Measurements from ENCODE around the gene DPP9.
"Not testable (repeated sequence)": the region's sequence is repeated elsewhere in the genome, so short reads cannot be mapped to it uniquely, and the experiment has no call there.

DPP9 gene

DNA sequence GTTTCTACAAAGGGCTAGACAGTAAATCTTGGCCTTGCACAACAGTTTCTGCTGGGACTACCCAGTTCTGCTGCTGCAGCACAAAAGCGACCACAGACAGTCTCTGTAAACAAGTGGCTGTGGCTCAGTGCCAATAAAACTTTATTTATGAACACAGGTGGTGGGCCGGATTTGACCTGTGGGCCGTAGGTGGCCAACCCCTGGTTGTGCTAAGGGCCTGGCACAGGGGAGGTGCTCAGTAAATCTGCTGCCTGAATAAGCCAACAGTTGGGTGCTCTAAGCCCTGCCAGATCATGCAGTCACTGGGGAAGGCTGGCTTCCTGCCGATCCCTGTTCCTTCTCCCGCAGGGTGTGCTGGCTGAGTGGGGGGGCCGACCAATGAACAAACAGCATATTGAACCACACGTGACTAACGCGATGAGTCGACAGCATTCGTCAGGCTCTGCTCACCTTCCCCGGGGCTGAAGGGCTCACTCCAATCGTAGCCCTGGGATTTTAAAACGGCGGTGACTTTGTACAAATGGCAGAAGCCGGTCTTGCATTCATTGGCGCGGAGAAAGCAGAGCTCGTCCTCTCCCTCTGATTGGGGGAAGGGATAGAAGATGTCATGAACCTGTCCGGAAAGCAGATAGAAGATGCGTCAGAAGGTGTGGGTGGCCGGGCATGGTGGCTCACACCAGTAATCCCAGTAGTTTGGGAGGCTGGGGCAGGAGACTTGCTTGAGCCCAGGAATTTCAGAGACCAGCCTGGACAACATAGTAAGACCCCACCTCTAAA, 29.2 kb downstream of the DPP9 start:
- no peaks in the 10 kb centered on the region for H3K4me1 Mint-ChIP-seq (ENCODE audit: low read depth)
- peaks cover 26% of the 10 kb centered on the region for H3K36me3 Mint-ChIP-seq (ENCODE audit: low read depth)
- H3K27ac Mint-ChIP-seq, result no peak overlapping the region
- no peaks in the 10 kb centered on the region for H3K9me3 Mint-ChIP-seq
- no peak for DNase-seq (ENCODE audit: low spot score)
- no peaks in the 10 kb centered on the region for H3K27me3 Mint-ChIP-seq (ENCODE audit: low read depth)
- H3K4me3 Mint-ChIP-seq, result no peak overlapping the region

DNA sequence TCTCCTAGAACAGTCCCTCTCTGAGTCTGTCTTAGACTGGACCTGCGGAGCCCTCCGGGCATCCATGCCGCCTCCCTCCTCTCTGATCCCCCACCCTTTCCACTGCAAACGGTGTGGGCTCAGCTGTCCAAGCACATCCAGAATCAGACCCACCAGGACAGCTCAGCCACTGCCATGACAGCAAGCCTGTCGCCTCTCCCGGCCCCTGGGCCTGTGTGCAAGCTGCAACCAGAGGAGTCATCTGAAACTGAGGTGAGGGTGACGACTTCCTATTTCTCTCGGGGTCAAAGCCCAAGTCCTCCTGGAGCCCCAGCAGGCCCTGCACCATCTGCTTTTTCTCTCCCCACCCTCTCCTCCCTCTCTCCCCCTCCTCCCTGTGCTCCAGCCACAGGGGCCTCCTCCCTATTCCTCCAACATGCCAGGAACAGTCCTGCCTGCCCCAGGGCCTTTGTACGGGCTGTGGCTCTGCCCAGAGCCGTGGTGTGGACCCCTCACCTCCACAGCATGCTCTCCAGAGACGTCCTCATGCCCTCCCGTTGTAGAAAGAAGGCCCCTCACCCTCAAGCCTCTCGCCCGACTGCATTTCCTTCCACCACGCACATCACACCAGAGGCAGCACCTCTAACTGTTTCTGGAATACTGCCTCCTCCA, 30.0 kb downstream of the DPP9 start:
- Mint-ChIP-seq H3K4me3 (no peak overlapping the region), H3K36me3 (ENCODE audit: low read depth) (peaks cover 26% of the 10 kb centered on the region), H3K4me1 (ENCODE audit: low read depth) (no peaks in the 10 kb centered on the region), H3K27me3 (ENCODE audit: low read depth) (no peaks in the 10 kb centered on the region), H3K9me3 (no peaks in the 10 kb centered on the region), H3K27ac (no peak overlapping the region)
- DNase-seq (ENCODE audit: low spot score), result no peak

GRCh38 chr19:4693078-4693350, 30.6 kb downstream of the DPP9 start:
- Mint-ChIP-seq H3K27ac (no peak overlapping the region), H3K4me3 (no peak overlapping the region), H3K9me3 (no peaks in the 10 kb centered on the region), H3K36me3 (ENCODE audit: low read depth) (peaks cover 25% of the 10 kb centered on the region), H3K27me3 (ENCODE audit: low read depth) (no peaks in the 10 kb centered on the region), H3K4me1 (ENCODE audit: low read depth) (no peaks in the 10 kb centered on the region)
- DNase-seq (ENCODE audit: low spot score), result no peak

- no peaks in the 10 kb centered on the region for H3K9me3 Mint-ChIP-seq
- H3K27ac Mint-ChIP-seq, result no peak overlapping the region
- peaks cover 25% of the 10 kb centered on the region for H3K36me3 Mint-ChIP-seq (ENCODE audit: low read depth)
- DNase-seq (ENCODE audit: low spot score), result no peak
- no peaks in the 10 kb centered on the region for H3K4me1 Mint-ChIP-seq (ENCODE audit: low read depth)
- no peak overlapping the region for H3K4me3 Mint-ChIP-seq
- no peaks in the 10 kb centered on the region for H3K27me3 Mint-ChIP-seq (ENCODE audit: low read depth)
These were observed 31.2 kb downstream of the DPP9 start for GRCh38 chr19:4692251-4693077.

DNA sequence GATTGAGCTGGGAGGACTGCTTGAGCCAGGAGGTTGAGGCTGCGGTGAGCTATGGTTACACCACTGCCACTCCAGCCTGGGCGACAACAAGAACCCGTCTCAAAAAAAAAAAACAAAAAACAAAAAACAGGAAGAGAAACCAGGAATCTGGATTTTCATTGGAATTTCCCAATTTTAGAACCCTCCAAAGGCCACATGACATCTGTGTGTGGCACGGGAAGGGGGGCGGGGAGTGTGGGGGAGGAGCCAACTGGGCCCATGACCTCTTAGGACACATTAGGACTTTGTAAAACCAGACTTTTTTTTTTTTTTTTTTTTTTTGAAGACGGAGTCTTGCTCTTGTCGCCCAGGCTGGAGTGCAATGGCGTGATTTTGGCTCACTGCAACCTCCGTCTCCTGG, 32.3 kb downstream of the DPP9 start:
- no peaks in the 10 kb centered on the region for H3K9me3 Mint-ChIP-seq
- no peaks in the 10 kb centered on the region for H3K27me3 Mint-ChIP-seq (ENCODE audit: low read depth)
- H3K4me3 Mint-ChIP-seq, result no peak overlapping the region
- no peak for DNase-seq (ENCODE audit: low spot score)
- no peak overlapping the region for H3K27ac Mint-ChIP-seq
- H3K4me1 Mint-ChIP-seq (ENCODE audit: low read depth), result no peaks in the 10 kb centered on the region
- peaks cover 29% of the 10 kb centered on the region for H3K36me3 Mint-ChIP-seq (ENCODE audit: low read depth)

DNA sequence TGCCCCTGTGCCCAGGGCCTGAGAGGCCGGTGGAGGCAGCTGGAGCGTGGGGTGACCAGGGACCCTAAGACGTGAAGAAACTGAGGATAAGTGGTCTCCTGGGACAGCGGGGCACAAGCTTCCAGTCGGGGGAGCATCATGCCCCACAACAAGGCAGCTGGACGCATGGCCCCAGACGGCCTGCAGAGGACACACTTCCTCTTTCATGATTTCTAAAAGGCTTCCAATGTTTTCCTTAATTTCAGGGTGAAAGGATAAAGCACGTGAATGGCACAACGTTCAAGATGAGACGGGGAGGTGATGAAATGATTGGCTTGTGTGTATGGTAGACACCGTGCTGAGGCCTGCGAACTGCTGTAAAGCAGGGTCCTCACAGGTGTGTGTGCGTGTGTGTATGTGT, 33.3 kb downstream of the DPP9 start:
- no peaks in the 10 kb centered on the region for H3K4me1 Mint-ChIP-seq (ENCODE audit: low read depth)
- H3K9me3 Mint-ChIP-seq, result no peaks in the 10 kb centered on the region
- H3K27me3 Mint-ChIP-seq (ENCODE audit: low read depth), result no peaks in the 10 kb centered on the region

DNA sequence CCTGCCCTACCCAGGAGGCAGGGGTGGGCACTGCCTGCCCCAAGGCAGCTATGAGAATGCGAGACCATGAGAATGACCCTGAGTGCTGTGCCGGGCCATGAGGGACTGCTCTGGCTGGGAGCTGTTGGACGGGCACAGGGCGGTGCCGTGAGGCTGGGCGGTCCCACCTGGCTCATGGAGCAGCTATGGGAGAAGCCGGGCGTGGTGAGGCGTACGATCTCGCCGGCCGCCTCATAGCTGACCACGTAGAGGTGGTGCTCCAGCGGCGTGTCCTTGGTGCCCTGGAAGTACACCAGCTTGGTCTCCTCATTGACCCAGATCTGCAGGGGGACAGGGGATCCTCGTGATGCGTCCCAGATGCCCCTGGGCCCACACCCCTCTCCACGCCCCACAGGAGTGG, 34.2 kb downstream of the DPP9 start:
- Mint-ChIP-seq H3K4me3 (no peak overlapping the region), H3K27ac (no peak overlapping the region), H3K27me3 (ENCODE audit: low read depth) (no peaks in the 10 kb centered on the region), H3K4me1 (ENCODE audit: low read depth) (no peaks in the 10 kb centered on the region), H3K36me3 (ENCODE audit: low read depth) (peaks cover 19% of the 10 kb centered on the region), H3K9me3 (no peaks in the 10 kb centered on the region)
- DNase-seq (ENCODE audit: low spot score), result no peak

More for the DNA sequence above, 33.3 kb downstream of the DPP9 start:
- Mint-ChIP-seq H3K27ac (no peak overlapping the region), H3K36me3 (ENCODE audit: low read depth) (peaks cover 25% of the 10 kb centered on the region), H3K4me3 (no peak overlapping the region)
- DNase-seq (ENCODE audit: low spot score), result no peak

DNA sequence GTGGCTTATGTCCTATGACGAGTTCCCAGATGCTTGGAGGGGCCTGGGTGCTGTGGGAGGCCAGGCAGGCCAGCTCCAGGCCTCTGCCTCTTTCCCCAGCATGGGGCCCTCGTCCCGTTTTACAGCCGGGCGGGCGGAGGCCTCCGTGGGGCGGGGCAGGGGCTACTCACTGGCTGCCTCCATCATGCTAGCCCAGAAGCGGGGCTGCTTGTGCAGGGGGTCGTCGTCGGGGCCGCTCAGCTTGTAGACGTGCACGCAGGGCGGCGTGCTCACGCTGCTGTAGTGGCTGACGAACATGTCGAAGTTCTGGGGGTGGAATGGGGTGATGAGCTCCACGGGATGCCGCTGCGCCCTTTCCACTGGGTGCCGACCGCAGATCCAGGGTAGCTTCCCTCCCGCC, 35.1 kb downstream of the DPP9 start:
- H3K4me3 Mint-ChIP-seq, result no peak overlapping the region
- peaks cover 14% of the 10 kb centered on the region for H3K36me3 Mint-ChIP-seq (ENCODE audit: low read depth)
- DNase-seq (ENCODE audit: low spot score), result no peak
- no peak overlapping the region for H3K27ac Mint-ChIP-seq
- H3K9me3 Mint-ChIP-seq, result no peaks in the 10 kb centered on the region
- H3K4me1 Mint-ChIP-seq (ENCODE audit: low read depth), result no peaks in the 10 kb centered on the region
- no peaks in the 10 kb centered on the region for H3K27me3 Mint-ChIP-seq (ENCODE audit: low read depth)

DNA sequence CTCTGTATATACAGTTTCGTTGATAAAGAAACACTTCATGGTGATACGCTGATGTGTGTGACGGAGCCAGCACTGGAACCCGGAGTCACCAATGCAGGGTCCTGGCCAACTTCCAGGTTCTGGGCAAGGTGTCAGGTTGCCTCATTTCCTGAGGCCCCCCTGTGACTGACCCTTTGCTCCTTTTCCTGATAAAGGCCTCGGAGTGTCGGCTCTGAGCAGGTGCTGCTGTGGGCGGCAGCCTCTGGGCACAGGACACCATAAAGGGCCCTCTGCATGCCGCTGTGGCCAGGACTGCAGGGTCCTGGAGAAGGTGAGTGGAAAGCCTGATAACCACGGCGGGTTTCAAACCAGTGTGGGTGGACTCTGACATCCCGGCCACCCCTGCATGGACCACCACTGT, 36.2 kb downstream of the DPP9 start:
- Mint-ChIP-seq H3K9me3 (no peaks in the 10 kb centered on the region), H3K27me3 (ENCODE audit: low read depth) (no peaks in the 10 kb centered on the region), H3K36me3 (ENCODE audit: low read depth) (peaks cover 15% of the 10 kb centered on the region), H3K4me1 (ENCODE audit: low read depth) (no peaks in the 10 kb centered on the region), H3K4me3 (no peak overlapping the region), H3K27ac (no peak overlapping the region)
- no peak for DNase-seq (ENCODE audit: low spot score)

GRCh38 chr19:4686700-4687099, 36.9 kb downstream of the DPP9 start:
- no peaks in the 10 kb centered on the region for H3K4me1 Mint-ChIP-seq (ENCODE audit: low read depth)
- no peaks in the 10 kb centered on the region for H3K9me3 Mint-ChIP-seq
- no peak overlapping the region for H3K4me3 Mint-ChIP-seq
- no peak overlapping the region for H3K27ac Mint-ChIP-seq
- DNase-seq (ENCODE audit: low spot score), result no peak
- peaks cover 17% of the 10 kb centered on the region for H3K36me3 Mint-ChIP-seq (ENCODE audit: low read depth)
- no peaks in the 10 kb centered on the region for H3K27me3 Mint-ChIP-seq (ENCODE audit: low read depth)

- DNase-seq (ENCODE audit: low spot score), result no peak
- H3K9me3 Mint-ChIP-seq, result no peaks in the 10 kb centered on the region
- H3K36me3 Mint-ChIP-seq (ENCODE audit: low read depth), result peaks cover 15% of the 10 kb centered on the region
- H3K4me1 Mint-ChIP-seq (ENCODE audit: low read depth), result no peaks in the 10 kb centered on the region
- no peaks in the 10 kb centered on the region for H3K27me3 Mint-ChIP-seq (ENCODE audit: low read depth)
- H3K27ac Mint-ChIP-seq, result no peak overlapping the region
- H3K4me3 Mint-ChIP-seq, result no peak overlapping the region
These were observed 39.1 kb downstream of the DPP9 start for GRCh38 chr19:4684312-4685095.

DNA sequence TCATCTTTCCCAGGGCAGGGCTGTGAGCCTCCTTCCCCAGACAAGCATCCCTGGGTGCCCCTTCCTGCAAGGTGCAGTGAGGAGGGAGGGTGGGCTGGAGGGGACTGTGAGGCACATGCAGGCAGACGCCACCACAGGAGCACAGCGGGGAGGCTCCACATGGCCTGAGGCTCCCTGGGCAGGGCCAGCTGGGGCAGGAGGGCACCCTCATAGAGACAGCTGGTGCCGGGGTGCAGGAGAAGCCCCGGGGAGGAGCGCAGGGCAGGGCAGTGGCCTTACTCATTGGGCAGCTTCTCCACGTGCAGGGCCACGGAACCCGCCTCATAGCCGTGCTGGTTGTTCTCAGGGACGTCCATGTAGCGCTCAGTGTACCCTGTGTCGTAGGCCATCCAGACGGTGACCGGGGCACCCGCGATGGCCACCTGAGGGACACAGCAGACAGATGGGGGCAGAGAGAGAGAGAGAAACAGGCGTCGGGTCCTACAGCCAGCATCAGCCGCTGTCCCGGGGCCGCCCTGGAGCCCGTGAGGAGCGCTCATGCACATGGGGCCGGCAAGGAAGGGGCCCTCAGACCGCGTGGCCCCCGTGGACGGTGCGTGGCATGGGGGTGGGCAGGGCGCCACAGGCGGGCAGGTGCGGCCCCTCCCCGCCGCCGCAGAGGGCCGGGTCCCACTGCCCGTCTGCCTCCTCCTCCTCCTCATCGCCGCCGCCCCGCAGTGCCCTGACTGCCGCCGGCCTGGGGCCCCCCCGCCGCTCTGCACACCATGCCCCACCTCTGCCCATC, 41.0 kb downstream of the DPP9 start:
- H3K4me1 Mint-ChIP-seq (ENCODE audit: low read depth), result no peaks in the 10 kb centered on the region
- no peaks in the 10 kb centered on the region for H3K9me3 Mint-ChIP-seq
- DNase-seq (ENCODE audit: low spot score), result no peak
- H3K36me3 Mint-ChIP-seq (ENCODE audit: low read depth), result peaks cover 22% of the 10 kb centered on the region
- H3K27me3 Mint-ChIP-seq (ENCODE audit: low read depth), result no peaks in the 10 kb centered on the region
- no peak overlapping the region for H3K27ac Mint-ChIP-seq
- H3K4me3 Mint-ChIP-seq, result no peak overlapping the region

DNA sequence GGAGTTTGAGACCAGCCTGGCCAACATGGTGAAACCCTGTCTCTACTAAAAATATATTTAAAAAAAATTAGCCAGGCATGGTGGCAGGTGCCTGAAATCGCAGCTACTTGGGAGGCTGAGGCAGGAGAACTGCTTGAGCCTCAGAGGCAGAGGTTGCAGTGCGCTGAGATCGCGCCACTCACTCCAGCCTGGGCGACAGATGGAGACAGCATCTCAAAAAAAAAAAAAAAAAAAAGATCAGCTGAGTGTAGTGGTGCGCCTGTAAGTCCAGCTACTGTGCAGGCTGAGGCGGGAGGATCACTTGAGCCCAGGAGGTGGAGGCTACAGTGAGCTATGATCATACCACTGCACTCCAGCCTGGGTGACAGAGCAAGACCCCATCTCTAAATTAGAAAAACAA, 43.6 kb downstream of the DPP9 start:
- peaks cover 24% of the 10 kb centered on the region for H3K36me3 Mint-ChIP-seq (ENCODE audit: low read depth)
- not testable (repeated sequence) for H3K4me1 Mint-ChIP-seq (ENCODE audit: low read depth); H3K27ac Mint-ChIP-seq; DNase-seq (ENCODE audit: low spot score); H3K4me3 Mint-ChIP-seq; H3K27me3 Mint-ChIP-seq (ENCODE audit: low read depth); H3K9me3 Mint-ChIP-seq

Measured in T-helper 2 cell treated with Interferon-gamma antibody and Interleukin-4, amounts not matched to agents 5 μg/mL and 100 μg/mL, for 36 hours (primary cell).